ENCODE data around the gene DENND4A.
"Not testable (repeated sequence)": the region's sequence is repeated elsewhere in the genome, so short reads cannot be mapped to it uniquely, and the experiment has no call there.

DENND4A gene

GRCh38 chr15:65822316-65822715, 30.2 kb upstream of the DENND4A start:
- Mint-ChIP-seq H3K27ac (no peak overlapping the region), H3K9me3 (peaks cover 8% of the 10 kb centered on the region), H3K4me1 (peaks cover 13% of the 10 kb centered on the region), H3K27me3 (ENCODE audit: low read depth, poor library complexity) (no peaks in the 10 kb centered on the region), H3K4me3 (no peak overlapping the region), H3K36me3 (ENCODE audit: low read depth) (peaks cover 6% of the 10 kb centered on the region)
- TF ChIP-seq CTCF (IDR thresholded peaks at IDR 0.05) = no peak
- no peak for DNase-seq

- DNase-seq = no peak
- Mint-ChIP-seq H3K4me1 (peaks cover 8% of the 10 kb centered on the region), H3K4me3 (no peak overlapping the region), H3K9me3 (peaks cover 8% of the 10 kb centered on the region), H3K27ac (no peak overlapping the region), H3K36me3 (ENCODE audit: low read depth) (peaks cover 4% of the 10 kb centered on the region), H3K27me3 (ENCODE audit: low read depth, poor library complexity) (no peaks in the 10 kb centered on the region)
- no peak for TF ChIP-seq CTCF (IDR thresholded peaks at IDR 0.05)
These were observed 29.0 kb upstream of the DENND4A start for GRCh38 chr15:65821070-65821469.

GRCh38 chr15:65819563-65819960, 27.5 kb upstream of the DENND4A start:
- Mint-ChIP-seq H3K27ac (no peak overlapping the region), H3K27me3 (ENCODE audit: low read depth, poor library complexity) (no peaks in the 10 kb centered on the region), H3K9me3 (peaks cover 3% of the 10 kb centered on the region), H3K4me1 (peaks cover 4% of the 10 kb centered on the region), H3K4me3 (no peak overlapping the region), H3K36me3 (ENCODE audit: low read depth) (no peaks in the 10 kb centered on the region)
- DNase-seq = no peak
- TF ChIP-seq CTCF (IDR thresholded peaks at IDR 0.05) = no peak

GRCh38 chr15:65818927-65819562, 27.0 kb upstream of the DENND4A start:
- no peak overlapping the region for H3K4me3 Mint-ChIP-seq
- H3K9me3 Mint-ChIP-seq = peaks cover 2% of the 10 kb centered on the region
- H3K4me1 Mint-ChIP-seq = peaks cover under 1% of the 10 kb centered on the region
- no peaks in the 10 kb centered on the region for H3K36me3 Mint-ChIP-seq (ENCODE audit: low read depth)
- H3K27ac Mint-ChIP-seq = no peak overlapping the region
- no peaks in the 10 kb centered on the region for H3K27me3 Mint-ChIP-seq (ENCODE audit: low read depth, poor library complexity)
- no peak for DNase-seq
- TF ChIP-seq CTCF (IDR thresholded peaks at IDR 0.05) = no peak

GRCh38 chr15:65816441-65816840, 24.3 kb upstream of the DENND4A start:
- no peak overlapping the region for H3K4me3 Mint-ChIP-seq
- H3K9me3 Mint-ChIP-seq = peaks cover 10% of the 10 kb centered on the region
- H3K36me3 Mint-ChIP-seq (ENCODE audit: low read depth) = peaks cover 5% of the 10 kb centered on the region
- no peak for TF ChIP-seq CTCF (IDR thresholded peaks at IDR 0.05)
- H3K27me3 Mint-ChIP-seq (ENCODE audit: low read depth, poor library complexity) = no peaks in the 10 kb centered on the region
- no peak overlapping the region for H3K27ac Mint-ChIP-seq
- no peaks in the 10 kb centered on the region for H3K4me1 Mint-ChIP-seq
- DNase-seq = no peak

- not testable (repeated sequence) for H3K27ac Mint-ChIP-seq; H3K4me1 Mint-ChIP-seq; H3K27me3 Mint-ChIP-seq (ENCODE audit: low read depth, poor library complexity); DNase-seq; H3K36me3 Mint-ChIP-seq (ENCODE audit: low read depth); H3K4me3 Mint-ChIP-seq
- H3K9me3 Mint-ChIP-seq = peaks cover 10% of the 10 kb centered on the region
These were observed 23.9 kb upstream of the DENND4A start for GRCh38 chr15:65816008-65816407.

GRCh38 chr15:65814271-65814670, 22.2 kb upstream of the DENND4A start:
- not testable (repeated sequence) for H3K4me1 Mint-ChIP-seq; H3K27ac Mint-ChIP-seq; DNase-seq; H3K36me3 Mint-ChIP-seq (ENCODE audit: low read depth); H3K4me3 Mint-ChIP-seq; H3K27me3 Mint-ChIP-seq (ENCODE audit: low read depth, poor library complexity)
- peaks cover 10% of the 10 kb centered on the region for H3K9me3 Mint-ChIP-seq

Data from nephron progenitor cell (in vitro differentiated cells).